ENCODE results near the gene CCT2. TPM values are rescaled to one million over a fixed set of nuclear protein-coding genes. Genes with fewer than 3 reads are reported as not detected.
A peak's percentile ranks its signal among the peaks of the same experiment; 100 is the strongest.

CCT2 gene
- total RNA-seq, 1 donor from 2014 or later: 224 TPM

GRCh38 chr12:69644511-69644910, 59.3 kb downstream of the CCT2 start:
- H3K36me3 ChIP-seq (ENCODE audit: control insufficient read depth, insufficient read depth, low read length): no peaks in the 10 kb centered on the region
- TF ChIP-seq CTCF (IDR thresholded peaks at IDR 0.05; ENCODE audit: insufficient read depth, low read length, poor library complexity, severe bottlenecking): no peak
- DNase-seq (ENCODE audit: low read depth): no peak
- no peaks in the 10 kb centered on the region for H3K27me3 ChIP-seq (ENCODE audit: control insufficient read depth, insufficient read depth, low read length)
- H3K4me3 ChIP-seq (ENCODE audit: low read depth, low read length): no peak overlapping the region

GRCh38 chr12:69645031-69645430, 59.8 kb downstream of the CCT2 start:
- no peak for DNase-seq (ENCODE audit: low read depth)
- TF ChIP-seq CTCF (IDR thresholded peaks at IDR 0.05; ENCODE audit: insufficient read depth, low read length, poor library complexity, severe bottlenecking): no peak

GRCh38 chr12:69647178-69647577, 61.9 kb downstream of the CCT2 start:
- Histone ChIP-seq H3K4me3 (ENCODE audit: low read depth, low read length) (no peak overlapping the region), H3K27me3 (ENCODE audit: control insufficient read depth, insufficient read depth, low read length) (no peaks in the 10 kb centered on the region), H3K36me3 (ENCODE audit: control insufficient read depth, insufficient read depth, low read length) (no peaks in the 10 kb centered on the region)
- DNase-seq (ENCODE audit: low read depth): no peak
- TF ChIP-seq CTCF (IDR thresholded peaks at IDR 0.05; ENCODE audit: insufficient read depth, low read length, poor library complexity, severe bottlenecking): no peak

More at GRCh38 chr12:69645031-69645430, 59.8 kb downstream of the CCT2 start:
- H3K27me3 ChIP-seq (ENCODE audit: control insufficient read depth, insufficient read depth, low read length): no peaks in the 10 kb centered on the region
- no peaks in the 10 kb centered on the region for H3K36me3 ChIP-seq (ENCODE audit: control insufficient read depth, insufficient read depth, low read length)
- H3K4me3 ChIP-seq (ENCODE audit: low read depth, low read length): no peak overlapping the region

- TF ChIP-seq CTCF (IDR thresholded peaks at IDR 0.05; ENCODE audit: insufficient read depth, low read length, poor library complexity, severe bottlenecking): no peak
- no peak overlapping the region for H3K4me3 ChIP-seq (ENCODE audit: low read depth, low read length)
- H3K36me3 ChIP-seq (ENCODE audit: control insufficient read depth, insufficient read depth, low read length): no peaks in the 10 kb centered on the region
- no peaks in the 10 kb centered on the region for H3K27me3 ChIP-seq (ENCODE audit: control insufficient read depth, insufficient read depth, low read length)
- peak; percentile 72 for DNase-seq (ENCODE audit: low read depth)
Observed at GRCh38 chr12:69648476-69648875, 63.2 kb downstream of the CCT2 start.

DNA sequence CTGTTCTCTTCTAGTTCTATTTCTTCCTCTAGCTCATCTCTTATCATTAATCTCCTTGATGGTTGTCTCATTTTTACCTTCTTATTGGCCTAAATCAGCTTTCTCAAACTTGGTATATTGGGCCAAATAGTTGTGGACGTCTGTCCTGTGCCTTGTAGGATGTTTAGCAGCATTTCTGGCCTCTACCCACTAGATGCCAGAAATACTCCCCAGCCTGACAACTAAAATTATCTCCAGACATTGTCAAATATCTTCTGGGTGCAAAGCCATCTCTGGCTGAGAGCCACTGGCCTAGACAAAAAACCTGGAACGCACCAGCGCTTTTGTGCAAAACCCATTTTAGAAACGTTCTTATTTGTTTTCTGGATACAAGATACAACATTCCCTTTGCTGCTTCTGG, 64.3 kb downstream of the CCT2 start:
- Histone ChIP-seq H3K27me3 (ENCODE audit: control insufficient read depth, insufficient read depth, low read length) (no peaks in the 10 kb centered on the region), H3K36me3 (ENCODE audit: control insufficient read depth, insufficient read depth, low read length) (no peaks in the 10 kb centered on the region), H3K4me3 (ENCODE audit: low read depth, low read length) (no peak overlapping the region)
- no peak for TF ChIP-seq CTCF (IDR thresholded peaks at IDR 0.05; ENCODE audit: insufficient read depth, low read length, poor library complexity, severe bottlenecking)
- no peak for DNase-seq (ENCODE audit: low read depth)

Other genes with a start within 250 kb of the CCT2 start
- 0.07 and 0.08 TPM in 2 replicates for gene LYZ, start 237.1 kb upstream of the CCT2 start, total RNA-seq
- 24.9 and 55.6 TPM in 2 replicates for gene YEATS4, start 225.7 kb upstream of the CCT2 start, total RNA-seq
- 26.6 and 35.5 TPM in 2 replicates for gene FRS2, start 115.1 kb upstream of the CCT2 start, total RNA-seq
- not detected in 2 replicates for gene LRRC10, start 25.4 kb downstream of the CCT2 start, total RNA-seq
- 0.14 and 1.6 TPM in 2 replicates for gene BEST3, start 113.8 kb downstream of the CCT2 start, total RNA-seq
- gene RAB3IP, start 153.4 kb downstream of the CCT2 start, total RNA-seq: 57.1 and 83.7 TPM in 2 replicates
- 0.13 TPM in 1 of 2 replicates, not detected in the other for gene MYRFL, start 239.8 kb downstream of the CCT2 start, total RNA-seq

Data from kidney epithelial cell (primary cell).